Loucy (cell line): Measurements from ENCODE around the gene GBA3.

Source experiments
- CTCF ChIP-seq: fragments of 200-600 bp; sonication (generic); conservative IDR thresholded peaks from 2 replicates; pipeline ENCODE4 v1.5.1; 2014; ENCODE audit warnings: mild to moderate bottlenecking, antibody characterized with exemption, low read length
- EZH2phosphoT487 ChIP-seq: fragments of 200-600 bp; IDR thresholded peaks from 2 replicates; pipeline ENCODE4 v1.6.1; 2018; ENCODE audit warnings: antibody characterized with exemption, mild to moderate bottlenecking, moderate library complexity, borderline replicate concordance

- TF ChIP-seq CTCF (no peak), EZH2phosphoT487 (no peak)
Observed at GRCh38 chr4:22859318-22859717, 166.6 kb downstream of the GBA3 start.
